ENCODE results near the gene CPVL. TPM values are rescaled to one million over a fixed set of nuclear protein-coding genes. Genes with fewer than 3 reads are reported as not detected.
A peak's percentile ranks its signal among the peaks of the same experiment; 100 is the strongest.

The CPVL gene
- polyA plus RNA-seq, 3 donors = 410 to 1,111 (median 1,108) TPM

- H3K27me3 Mint-ChIP-seq (ENCODE audit: low read depth in 3 of 3) = peaks cover 58 to 90% (median 73%) of the 10 kb centered on the region in 3 donors
- peak overlapping the region; percentile 70 to 86 for H3K4me3 Mint-ChIP-seq
- H3K4me3 ChIP-seq (replicated peaks in 1 of 3; ENCODE audit: low read depth in 2 of 3, low read length in 3 of 3) = peak overlapping the region in 1 of 3 experiments; percentile 74
- H3K4me1 Mint-ChIP-seq = peaks cover 29% of the 10 kb centered on the region
- DNase-seq = no peak
- H3K4me2 ChIP-seq (replicated peaks; ENCODE audit: extremely low read depth, low read length, poor library complexity, severe bottlenecking) = peak overlapping the region; percentile 82
- no peak overlapping the region for H3K9ac ChIP-seq (ENCODE audit: insufficient read depth, low read length, poor library complexity, severe bottlenecking)
- H3K4me1 ChIP-seq (ENCODE audit: control insufficient read depth in 1 of 2, insufficient read depth in 2 of 2, low read length in 2 of 2) = peaks cover 37 to 38% of the 10 kb centered on the region in 2 donors
- no peaks in the 10 kb centered on the region for H3K36me3 ChIP-seq (replicated peaks in 1 of 2; ENCODE audit: control insufficient read depth in 1 of 2, insufficient read depth in 2 of 2, low read length in 2 of 2)
- H3K9me3 Mint-ChIP-seq = peaks cover 0 to 21% (median 15%) of the 10 kb centered on the region in 7 donors
- H3K79me2 ChIP-seq (ENCODE audit: insufficient read depth, low read length) = no peaks in the 10 kb centered on the region
- H3K27ac Mint-ChIP-seq = no peak overlapping the region
- H4K20me1 ChIP-seq (ENCODE audit: insufficient read depth, low read length) = no peaks in the 10 kb centered on the region
- peaks cover 64 to 95% of the 10 kb centered on the region in 2 donors for H3K27me3 ChIP-seq (ENCODE audit: control insufficient read depth in 2 of 2, insufficient read depth in 2 of 2, low read length in 2 of 2)
- no peak overlapping the region for H2AFZ ChIP-seq (ENCODE audit: insufficient read depth, low read depth, low read length, poor library complexity, severe bottlenecking)
- H3K9me3 ChIP-seq (replicated peaks in 1 of 2; ENCODE audit: control insufficient read depth in 1 of 2, insufficient read depth in 1 of 2, low read length in 2 of 2) = peaks cover 2 to 23% of the 10 kb centered on the region in 2 donors
- no peak overlapping the region for H3K27ac ChIP-seq (ENCODE audit: low read depth in 1 of 2, low read length in 2 of 2)
- WGBS (ENCODE audit: insufficient coverage) = 92% methylated on average over 4 of the region's 5 CpGs
- intact Hi-C loops (cut with micrococcal nuclease) = loop anchor here in 1 of 2 donors (10.0 kb wide), 1 partner anchor 150 kb away; no protein-coding TSS in a partner anchor
- TF ChIP-seq CTCF (IDR thresholded peaks at IDR 0.05) = no peak
- H3K36me3 Mint-ChIP-seq = peaks cover 0 to 6% of the 10 kb centered on the region in 2 donors
Observed at GRCh38 chr7:28954946-28955345, 191.4 kb downstream of the CPVL start.

GRCh38 chr7:28954471-28954870 is 191.9 kb downstream of the CPVL start:
- no peaks in the 10 kb centered on the region for H3K36me3 ChIP-seq (replicated peaks in 1 of 2; ENCODE audit: control insufficient read depth in 1 of 2, insufficient read depth in 2 of 2, low read length in 2 of 2)
- H3K9ac ChIP-seq (ENCODE audit: insufficient read depth, low read length, poor library complexity, severe bottlenecking) = no peak overlapping the region
- Mint-ChIP-seq H3K4me3 (no peak overlapping the region), H3K4me1 (peaks cover 29% of the 10 kb centered on the region), H3K27me3 (ENCODE audit: low read depth in 3 of 3) (peaks cover 53 to 87% (median 69%) of the 10 kb centered on the region in 3 donors), H3K27ac (no peak overlapping the region), H3K36me3 (peaks cover 0 to 6% of the 10 kb centered on the region in 2 donors), H3K9me3 (peaks cover 0 to 22% (median 14%) of the 10 kb centered on the region in 7 donors)
- H3K27me3 ChIP-seq (ENCODE audit: control insufficient read depth in 2 of 2, insufficient read depth in 2 of 2, low read length in 2 of 2) = peaks cover 62 to 92% of the 10 kb centered on the region in 2 donors
- TF ChIP-seq CTCF (IDR thresholded peaks at IDR 0.05) = no peak
- H2AFZ ChIP-seq (ENCODE audit: insufficient read depth, low read depth, low read length, poor library complexity, severe bottlenecking) = no peak overlapping the region
- intact Hi-C loops (cut with micrococcal nuclease) = loop anchor here in 1 of 2 donors (10.0 kb wide), 1 partner anchor 150 kb away; no protein-coding TSS in a partner anchor
- H3K4me2 ChIP-seq (replicated peaks; ENCODE audit: extremely low read depth, low read length, poor library complexity, severe bottlenecking) = no peak overlapping the region
- H3K4me3 ChIP-seq (replicated peaks in 1 of 3; ENCODE audit: low read depth in 2 of 3, low read length in 3 of 3) = no peak overlapping the region
- no peaks in the 10 kb centered on the region for H3K79me2 ChIP-seq (ENCODE audit: insufficient read depth, low read length)
- peaks cover 2 to 23% of the 10 kb centered on the region in 2 donors for H3K9me3 ChIP-seq (replicated peaks in 1 of 2; ENCODE audit: control insufficient read depth in 1 of 2, insufficient read depth in 1 of 2, low read length in 2 of 2)
- DNase-seq = no peak
- no peaks in the 10 kb centered on the region for H4K20me1 ChIP-seq (ENCODE audit: insufficient read depth, low read length)
- peaks cover 37 to 38% of the 10 kb centered on the region in 2 donors for H3K4me1 ChIP-seq (ENCODE audit: control insufficient read depth in 1 of 2, insufficient read depth in 2 of 2, low read length in 2 of 2)
- H3K27ac ChIP-seq (ENCODE audit: low read depth in 1 of 2, low read length in 2 of 2) = no peak overlapping the region

Data from CD14-positive monocyte (primary cell).